COLO829 (cell line): ENCODE measurements around the gene LIN37.

Source experiments
- DNase-seq: peaks from one replicate; pipeline ENCODE4 v3.0.0; 2012; ENCODE audit warnings: low spot score

The LIN37 gene, protein sequence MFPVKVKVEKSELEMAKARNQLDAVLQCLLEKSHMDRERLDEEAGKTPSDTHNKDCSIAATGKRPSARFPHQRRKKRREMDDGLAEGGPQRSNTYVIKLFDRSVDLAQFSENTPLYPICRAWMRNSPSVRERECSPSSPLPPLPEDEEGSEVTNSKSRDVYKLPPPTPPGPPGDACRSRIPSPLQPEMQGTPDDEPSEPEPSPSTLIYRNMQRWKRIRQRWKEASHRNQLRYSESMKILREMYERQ

DNA sequence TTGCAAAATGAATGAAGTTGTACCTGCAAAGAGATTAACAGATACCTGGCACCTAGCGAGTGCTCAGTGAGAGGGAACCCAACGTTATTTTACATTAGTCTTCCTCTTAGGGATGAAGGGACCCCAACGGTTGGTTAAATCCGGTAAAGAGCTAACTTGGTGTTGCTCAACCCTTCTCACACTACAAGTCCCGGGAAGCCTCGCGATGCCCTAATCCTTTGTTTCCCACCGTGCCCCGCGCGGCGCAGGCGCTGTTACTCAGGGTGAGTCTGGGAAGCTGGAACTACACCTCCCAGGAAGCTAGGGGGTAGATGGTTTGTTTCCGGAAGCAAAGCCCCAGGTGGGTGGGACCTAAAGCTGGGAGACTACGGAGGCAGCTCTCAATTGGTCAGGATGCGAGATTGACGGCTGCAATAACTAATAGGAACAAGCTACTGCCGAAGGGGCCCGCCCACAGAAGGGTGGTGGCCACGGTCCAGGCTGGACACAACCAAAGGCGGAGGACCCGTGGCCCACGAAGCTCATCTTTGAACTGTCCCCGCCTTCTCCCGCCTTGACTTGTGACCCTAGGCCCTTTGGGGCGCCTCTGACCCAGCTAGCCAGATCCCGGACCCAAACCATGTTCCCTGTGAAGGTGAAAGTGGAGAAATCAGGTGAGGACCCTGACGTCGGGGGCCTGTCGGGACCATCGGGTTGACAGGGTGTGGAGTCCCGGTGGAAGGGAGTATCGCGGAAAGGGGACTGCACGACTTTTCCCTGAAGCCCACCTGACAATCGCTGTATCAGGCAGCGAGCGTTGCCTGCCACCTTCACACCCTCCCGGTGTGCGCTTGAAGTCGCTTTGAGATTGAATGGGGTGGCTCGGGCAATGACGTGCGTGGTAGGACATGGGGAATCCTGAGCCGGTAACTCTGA lies at the start of gene LIN37:
Gene LIN37, plus strand, starts transcription at position 471 of the 915 bp plus-strand sequence. Its CDS starts 149 bp downstream, at position 620.
- peak; percentile 96 for DNase-seq

DNA sequence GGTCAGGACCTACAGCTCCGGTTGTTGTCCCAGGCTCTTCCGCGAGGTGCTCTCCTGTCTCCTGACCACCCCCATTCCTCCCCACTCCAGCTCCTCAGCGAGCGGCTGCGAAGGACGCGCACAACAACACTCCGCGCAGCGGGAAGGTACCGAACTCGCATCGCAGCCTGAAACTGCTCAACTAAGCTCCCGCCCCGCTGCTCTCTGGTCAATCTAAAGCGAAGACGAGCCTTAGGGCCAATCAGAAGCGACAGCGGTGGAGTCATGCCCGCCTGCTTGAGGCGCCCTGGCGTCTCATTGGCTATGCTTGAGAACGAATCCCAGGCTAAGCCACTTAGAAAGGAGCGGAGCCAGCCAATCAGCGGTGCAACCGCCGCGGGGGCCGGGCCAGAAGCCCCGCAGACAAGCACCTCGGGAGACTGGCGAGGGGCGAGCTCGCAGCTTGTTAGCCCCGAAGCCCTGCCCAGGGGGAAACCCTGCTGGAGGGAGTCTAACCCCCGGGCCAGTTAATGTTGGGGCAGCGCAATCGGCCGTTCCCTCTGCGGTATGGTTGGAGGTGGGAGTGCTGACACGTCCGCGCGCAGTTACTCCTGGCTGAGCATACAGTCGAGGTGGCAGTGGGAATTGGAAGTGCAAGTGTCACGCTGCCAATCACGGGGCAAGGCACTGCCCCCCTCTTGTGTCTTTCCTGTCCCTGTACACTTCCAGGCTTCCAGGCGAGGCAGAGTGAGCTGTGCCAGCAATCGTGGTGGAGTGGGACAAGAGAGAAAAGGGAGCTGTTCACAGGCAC lies 46.0 kb upstream of the LIN37 start:
- DNase-seq = peak; percentile 96

DNA sequence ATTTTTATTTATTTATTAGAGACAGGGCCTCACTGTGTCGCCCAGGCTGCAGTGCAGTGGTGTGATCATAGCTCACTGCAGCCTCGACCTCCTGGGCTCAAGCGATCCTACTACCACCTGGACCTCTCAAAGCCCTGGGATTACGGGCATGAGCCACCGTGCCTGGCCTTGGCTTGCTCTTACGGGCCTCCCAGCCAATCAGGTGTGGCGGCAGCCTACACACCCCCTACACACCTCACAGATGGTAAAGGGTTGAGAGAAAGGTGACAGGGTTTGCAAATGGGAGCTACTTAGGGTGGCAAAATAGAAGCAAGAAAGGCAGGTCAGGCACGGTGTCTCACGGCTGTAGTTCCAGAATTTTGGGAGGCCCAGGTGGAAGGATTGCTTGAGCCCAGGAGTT lies 45.0 kb upstream of the LIN37 start:
- DNase-seq = no peak

DNA sequence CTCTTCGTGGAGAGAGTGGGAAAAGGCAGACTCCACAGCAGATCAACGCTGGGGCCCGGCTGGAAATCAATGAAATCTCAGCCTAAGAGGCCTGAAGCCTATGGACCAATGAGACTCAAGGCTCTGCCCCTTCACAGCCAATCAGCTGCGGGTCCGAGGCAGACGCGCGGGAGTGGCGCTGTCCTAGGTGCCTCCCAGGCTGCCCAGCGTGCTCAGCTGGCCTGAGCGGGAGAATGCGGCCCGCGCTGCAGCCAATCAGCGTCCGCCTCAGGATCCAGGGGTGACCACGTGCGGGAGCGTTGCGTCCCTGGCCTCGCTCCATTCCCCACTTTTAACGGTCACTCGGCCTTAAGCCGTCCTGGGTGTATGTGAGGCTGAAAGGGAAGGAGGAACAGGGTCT lies 44.2 kb upstream of the LIN37 start, which contains the start of gene ZBTB32:
Gene ZBTB32, plus strand, starts transcription at position 341 of the 400 bp plus-strand sequence. CDS start 10,069 bp downstream, outside the sequence.
- no peak for DNase-seq

DNA sequence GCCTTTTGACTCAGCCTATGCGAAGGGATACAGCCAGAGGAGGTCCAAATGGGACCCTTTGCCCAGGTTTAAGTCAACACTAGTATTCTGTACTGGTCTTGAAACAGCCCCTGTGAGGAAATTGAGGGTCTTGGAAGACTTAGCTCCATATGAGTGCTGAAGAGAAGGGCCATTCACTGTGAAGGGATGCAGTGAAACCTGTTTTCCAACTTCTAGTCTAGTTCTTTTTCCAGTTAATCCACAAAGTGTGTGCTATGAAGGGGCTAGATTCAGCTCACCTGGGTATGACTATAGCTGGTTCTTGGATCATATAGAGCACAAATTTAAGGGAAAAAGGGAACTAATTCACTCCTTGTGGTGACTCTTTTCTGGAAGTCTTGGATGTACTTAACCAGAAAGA lies 40.0 kb upstream of the LIN37 start:
- no peak for DNase-seq

DNA sequence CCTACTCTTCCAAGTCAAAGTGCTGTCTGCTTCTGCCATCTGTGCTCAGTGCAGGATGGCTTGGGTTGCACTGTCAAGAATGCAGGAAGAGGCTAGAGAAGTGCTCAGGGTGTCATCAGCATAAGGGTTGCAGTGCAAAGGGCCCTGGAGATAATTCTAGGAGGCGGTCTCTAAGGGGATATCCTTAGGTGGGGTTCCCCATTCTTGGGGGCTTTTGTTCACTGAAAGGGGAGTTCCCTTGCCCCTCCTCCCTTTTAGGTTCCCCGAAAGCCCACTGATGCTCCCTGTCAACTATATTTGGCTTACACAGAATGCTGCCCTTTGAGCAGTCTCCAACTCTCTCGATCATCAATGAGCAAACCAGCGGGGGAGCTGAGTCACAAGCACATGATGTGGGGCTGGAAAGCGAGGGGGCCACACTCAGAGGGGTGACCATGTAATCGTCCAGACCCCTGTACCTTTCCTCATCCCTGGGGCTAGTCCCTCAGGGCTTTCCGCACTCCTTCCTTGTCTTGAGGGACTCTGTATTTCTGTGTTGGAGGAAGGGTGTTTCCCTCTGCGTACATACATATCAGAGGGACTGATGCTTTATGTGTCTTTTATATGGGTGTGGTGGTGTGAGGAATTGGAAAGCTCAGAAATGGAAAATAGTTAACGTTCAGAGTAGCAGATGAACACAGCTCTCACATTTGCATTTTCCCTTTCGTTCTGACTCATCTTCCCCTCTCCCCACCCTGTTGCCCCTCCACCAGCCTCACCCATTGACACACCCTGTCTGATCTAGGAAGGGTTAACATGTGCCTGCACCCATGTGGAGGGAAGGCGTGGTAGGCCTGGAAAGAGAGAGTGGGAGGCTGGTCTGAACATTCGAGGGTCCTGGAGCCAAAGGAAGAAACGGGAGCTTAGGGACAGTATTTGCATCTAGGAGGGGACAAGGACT lies 37.3 kb upstream of the LIN37 start:
- no peak for DNase-seq

DNA sequence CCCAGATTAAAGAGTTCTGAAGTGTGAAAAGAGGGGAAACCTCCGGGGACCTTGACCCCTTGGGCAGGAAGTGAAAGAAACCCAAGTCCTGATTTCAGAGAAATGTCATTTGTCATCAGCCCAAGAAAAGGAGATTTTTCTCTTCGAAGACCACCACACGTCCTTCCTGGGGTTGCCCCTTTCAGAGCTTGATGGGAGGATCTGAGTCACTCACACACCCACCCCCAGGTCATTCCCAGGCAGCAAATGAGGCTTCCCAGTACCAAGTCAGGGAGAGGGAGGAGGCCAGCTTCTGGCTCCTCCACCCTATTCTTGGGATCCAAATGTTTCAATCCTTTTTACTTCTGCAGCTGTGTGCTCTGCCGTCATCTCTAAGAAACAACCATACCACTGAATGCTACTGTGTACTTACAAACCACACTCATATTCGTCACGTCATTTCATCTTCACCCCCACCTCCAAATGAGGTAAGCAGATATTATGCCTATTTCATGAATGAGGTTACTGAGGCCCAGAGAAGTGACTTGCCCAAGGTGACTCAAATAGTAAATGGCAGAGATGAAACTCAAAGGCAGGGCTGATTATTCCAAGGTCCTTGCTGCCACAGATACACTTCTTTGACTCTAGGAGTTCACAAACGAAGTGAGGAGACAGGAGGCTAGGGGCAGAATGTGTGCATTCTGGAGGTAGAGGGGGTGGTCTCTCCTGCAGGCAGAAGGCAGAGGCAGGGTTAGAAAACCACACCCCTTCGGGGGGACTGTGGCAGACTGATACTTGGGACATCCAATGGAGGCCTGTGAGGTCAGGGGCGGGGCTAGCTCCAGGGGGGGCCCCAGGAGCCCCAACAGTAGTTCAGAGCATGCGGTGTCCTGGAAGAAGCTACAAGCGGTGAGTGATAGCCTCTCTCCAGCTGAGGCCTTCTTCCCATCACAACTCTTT lies 35.5 kb upstream of the LIN37 start:
- DNase-seq = no peak

DNA sequence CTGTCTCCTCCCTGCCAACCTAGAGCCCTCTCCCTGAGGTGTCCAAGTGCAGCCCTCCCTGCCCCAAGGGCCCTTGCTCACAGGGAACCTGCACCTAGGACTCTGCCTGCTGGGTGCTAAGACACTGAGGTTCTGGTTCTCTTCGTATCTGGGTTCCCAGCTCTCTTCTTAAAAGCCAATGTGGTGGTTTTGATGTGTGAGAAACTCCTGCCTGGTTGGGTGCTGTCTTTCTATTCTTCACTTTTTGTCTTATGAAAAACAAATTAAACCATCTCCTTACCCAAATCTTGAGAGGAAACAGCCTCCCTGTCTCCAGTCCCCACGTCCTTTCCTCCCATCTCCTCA lies 34.9 kb upstream of the LIN37 start:
- DNase-seq = no peak

DNA sequence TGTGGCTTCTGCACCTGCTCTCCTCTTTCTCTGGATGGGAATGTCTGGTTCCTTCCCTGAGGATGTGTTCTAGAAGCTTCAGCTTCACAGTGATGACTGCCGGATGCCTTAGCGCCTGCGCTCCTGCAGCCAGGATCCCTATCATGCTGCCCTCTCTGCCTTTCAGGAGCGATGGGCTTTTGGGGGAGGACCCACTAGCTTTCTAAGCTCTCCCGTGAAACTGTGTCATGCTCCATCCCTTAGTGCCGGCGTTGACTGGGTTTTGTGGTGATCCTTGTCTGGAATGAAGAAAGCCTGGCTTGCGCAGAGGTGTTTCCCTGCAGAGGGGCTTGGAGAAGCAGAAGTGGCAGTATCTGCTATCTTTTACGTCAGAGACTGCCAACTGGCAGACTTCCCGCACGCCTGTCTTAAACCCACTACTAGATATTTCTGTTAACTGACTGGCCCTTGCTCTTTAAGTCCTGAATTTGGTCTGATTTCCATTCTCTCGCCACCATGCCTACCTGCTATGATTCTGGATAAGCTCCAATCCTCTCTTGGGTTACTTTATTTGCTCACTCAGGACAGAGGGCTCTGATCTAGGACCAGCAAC lies 34.4 kb upstream of the LIN37 start:
- no peak for DNase-seq

DNA sequence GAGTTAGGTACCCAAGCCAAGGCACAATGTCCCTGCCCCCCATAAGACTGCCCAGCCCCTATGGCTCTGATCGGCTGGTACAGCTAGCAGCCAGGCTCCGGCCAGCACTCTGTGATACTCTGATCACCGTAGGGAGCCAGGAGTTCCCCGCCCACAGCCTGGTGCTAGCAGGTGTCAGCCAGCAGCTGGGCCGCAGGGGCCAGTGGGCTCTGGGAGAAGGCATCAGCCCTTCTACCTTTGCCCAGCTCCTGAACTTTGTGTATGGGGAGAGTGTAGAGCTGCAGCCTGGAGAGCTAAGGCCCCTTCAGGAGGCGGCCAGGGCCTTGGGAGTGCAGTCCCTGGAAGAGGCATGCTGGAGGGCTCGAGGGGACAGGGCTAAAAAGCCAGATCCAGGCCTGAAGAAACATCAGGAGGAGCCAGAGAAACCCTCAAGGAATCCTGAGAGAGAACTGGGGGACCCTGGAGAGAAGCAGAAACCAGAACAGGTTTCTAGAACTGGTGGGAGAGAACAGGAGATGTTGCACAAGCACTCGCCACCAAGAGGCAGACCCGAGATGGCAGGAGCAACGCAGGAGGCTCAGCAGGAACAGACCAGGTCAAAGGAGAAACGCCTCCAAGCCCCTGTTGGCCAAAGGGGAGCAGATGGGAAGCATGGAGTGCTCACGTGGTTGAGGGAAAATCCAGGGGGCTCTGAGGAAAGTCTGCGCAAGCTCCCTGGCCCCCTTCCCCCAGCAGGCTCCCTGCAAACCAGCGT lies 33.6 kb upstream of the LIN37 start:
- no peak for DNase-seq

DNA sequence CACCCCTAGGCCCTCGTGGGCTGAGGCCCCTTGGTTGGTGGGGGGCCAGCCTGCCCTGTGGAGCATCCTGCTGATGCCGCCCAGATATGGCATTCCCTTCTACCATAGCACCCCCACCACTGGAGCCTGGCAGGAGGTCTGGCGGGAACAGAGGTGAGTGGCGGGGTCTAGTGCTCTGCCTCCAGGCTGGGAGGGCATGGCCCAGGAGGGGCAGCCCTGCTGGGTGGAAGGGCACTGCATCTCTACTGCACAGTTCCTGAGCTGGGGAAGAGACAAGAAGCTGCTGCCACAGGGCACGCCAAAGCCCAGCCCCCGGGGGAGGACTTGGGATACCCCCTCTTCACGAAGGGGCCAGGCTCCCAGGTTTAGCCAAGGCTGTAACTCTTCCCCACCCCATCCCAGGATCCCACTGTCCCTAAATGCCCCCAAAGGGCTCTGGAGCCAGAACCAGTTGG lies 33.0 kb upstream of the LIN37 start:
- no peak for DNase-seq

DNA sequence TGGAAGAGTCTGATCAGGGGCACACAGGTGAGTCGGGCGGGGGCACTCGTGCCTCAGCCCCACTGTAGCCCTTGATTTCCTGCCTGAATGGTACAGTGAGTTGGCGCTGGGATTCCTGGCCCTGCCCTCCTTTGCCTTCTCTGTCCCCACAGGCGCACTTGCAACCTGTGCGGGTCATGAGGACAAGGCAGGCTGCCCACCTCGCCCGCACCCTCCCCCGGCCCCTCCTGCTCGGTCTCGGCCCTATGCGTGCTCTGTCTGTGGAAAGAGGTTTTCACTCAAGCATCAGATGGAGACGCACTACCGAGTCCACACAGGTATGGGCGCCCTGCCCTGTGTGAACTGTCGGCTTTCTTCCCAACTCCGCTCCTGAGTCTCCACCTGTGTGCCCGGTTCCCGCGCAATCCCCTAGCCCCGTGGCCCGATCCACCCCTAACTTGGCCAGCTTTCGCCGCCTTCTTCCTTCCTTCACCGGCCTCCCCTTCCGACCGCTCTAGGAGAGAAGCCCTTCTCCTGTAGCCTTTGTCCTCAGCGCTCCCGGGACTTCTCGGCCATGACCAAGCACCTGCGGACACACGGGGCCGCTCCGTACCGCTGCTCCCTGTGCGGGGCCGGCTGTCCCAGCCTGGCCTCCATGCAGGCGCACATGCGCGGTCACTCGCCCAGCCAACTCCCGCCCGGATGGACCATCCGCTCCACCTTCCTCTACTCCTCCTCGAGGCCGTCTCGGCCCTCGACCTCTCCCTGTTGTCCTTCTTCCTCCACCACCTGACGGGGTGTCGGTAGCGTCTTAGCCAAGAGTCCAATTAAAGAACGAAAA lies 32.2 kb upstream of the LIN37 start:
- DNase-seq = peak; percentile 64

DNA sequence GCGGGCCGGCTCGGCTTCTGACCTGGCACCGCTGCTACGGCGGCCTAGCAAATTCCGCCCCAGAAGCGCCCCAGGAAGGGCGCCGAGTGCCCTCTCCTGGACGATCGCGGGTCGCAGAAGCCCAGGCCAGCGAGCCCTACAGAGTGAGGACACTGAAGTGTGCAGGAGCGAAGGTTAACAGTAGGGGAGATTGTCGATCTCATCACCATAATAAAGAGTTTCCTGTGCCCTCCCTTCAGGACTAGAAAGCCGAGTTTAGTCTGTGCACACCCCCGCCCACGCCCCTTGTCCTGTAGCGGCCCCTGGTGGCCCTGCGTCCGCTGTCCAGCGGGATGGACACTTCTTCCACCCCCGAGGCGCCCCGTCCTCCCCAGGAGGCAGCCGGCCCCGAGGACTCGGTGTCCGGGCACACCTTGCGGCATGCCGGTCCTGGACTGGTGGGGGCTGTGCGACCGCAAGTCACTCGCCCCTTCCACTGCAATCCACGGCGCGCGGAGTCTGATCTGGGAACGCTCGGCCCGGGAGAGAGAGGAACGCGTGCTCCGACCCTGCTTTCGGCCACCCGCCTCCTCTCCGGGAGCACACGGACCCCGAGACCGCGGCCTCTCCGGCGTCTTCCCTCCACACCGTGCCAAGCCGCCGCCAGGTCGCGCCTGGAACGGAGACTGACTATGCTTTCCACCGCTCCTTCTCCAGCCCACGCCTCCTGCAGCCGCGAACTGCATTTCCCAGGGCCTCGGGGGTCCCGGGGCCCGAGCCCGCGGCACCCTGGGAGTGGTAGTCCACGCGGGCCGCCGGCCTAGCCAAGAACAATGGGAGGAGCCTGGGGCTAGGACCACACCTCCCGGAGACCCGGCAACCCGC lies 31.3 kb upstream of the LIN37 start:
- DNase-seq = peak; percentile 99

DNA sequence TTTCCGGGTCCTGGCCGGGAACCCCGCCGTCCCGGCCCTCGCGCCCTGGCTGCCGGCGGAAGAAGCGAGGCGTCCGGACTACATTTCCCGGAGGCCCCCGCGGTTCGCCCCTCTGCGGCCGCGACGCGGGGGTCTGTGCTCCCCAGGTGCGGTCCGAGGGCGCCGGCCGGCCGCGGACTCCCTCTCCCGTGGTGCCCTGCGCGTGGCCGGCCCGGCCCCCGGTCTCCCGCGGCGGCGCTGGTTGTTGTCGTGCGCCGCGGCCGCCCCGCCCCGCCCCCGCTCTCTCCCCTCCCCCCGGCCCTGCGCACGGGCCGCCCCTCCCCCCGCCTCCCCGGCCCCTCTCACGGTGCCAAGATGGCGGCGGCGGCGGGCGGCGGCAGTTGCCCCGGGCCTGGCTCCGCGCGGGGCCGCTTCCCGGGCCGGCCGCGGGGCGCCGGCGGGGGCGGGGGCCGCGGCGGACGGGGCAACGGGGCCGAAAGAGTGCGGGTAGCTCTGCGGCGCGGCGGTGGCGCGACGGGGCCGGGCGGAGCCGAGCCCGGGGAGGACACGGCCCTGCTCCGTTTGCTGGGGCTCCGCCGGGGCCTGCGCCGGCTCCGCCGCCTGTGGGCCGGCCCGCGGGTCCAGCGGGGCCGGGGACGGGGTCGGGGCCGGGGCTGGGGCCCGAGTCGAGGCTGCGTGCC lies 30.6 kb upstream of the LIN37 start, which contains the start of gene KMT2B:
Gene KMT2B, plus strand, starts transcription at position 339 of the 680 bp plus-strand sequence. Its CDS starts 16 bp downstream, at position 355.
- DNase-seq = no peak

DNA sequence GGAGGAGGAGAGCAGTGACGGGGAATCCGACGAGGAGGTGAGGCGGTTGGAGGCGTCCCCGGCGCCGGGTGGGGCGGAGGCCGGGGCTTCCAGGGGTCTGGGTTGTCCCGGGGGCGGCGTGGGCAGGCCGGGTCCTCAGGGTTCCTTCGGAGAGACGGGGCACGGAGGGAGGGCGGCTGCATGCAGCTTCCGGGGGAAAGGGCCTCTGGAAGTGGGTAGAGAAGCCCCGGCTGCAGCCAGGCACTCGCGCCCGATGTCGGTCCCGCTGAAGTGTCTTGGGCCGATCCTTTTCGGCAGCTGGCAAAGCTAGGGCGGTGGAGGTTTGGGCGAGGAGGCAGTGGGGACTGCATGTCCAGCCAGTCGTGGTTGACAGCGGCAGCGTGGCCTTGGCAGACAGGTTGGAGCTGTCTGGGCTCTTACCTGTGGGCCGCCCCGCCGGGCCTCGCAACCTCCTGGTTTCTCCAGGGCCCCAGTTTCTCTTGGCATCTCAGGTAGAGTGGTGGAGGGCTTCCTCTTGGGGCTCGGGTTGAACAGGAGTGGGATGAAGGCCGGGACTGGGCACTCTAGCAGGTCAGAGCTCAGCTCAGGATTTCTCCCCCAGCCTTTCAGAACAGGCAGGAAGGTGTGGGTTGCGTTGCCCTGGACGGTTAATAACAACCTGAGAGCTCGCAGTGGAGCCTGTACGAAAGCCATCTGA lies 29.9 kb upstream of the LIN37 start:
- no peak for DNase-seq
